ENCODE measurements around the gene RNU6-9.
"Not testable (repeated sequence)": the region's sequence is repeated elsewhere in the genome, so short reads cannot be mapped to it uniquely, and the experiment has no call there.

The RNU6-9 gene

GRCh38 chr19:878751-879561 lies 14.3 kb upstream of the RNU6-9 start:
- DNase-seq (ENCODE audit: low spot score), result not testable (repeated sequence)

GRCh38 chr19:879711-880438 lies 13.4 kb upstream of the RNU6-9 start:
- DNase-seq (ENCODE audit: low spot score), result no peak

GRCh38 chr19:881385-882071 lies 11.8 kb upstream of the RNU6-9 start:
- DNase-seq (ENCODE audit: low spot score), result no peak

- DNase-seq (ENCODE audit: low spot score), result no peak
Observed at GRCh38 chr19:882871-883497, 10.3 kb upstream of the RNU6-9 start.

GRCh38 chr19:883661-884211 lies 9.5 kb upstream of the RNU6-9 start:
- no peak for DNase-seq (ENCODE audit: low spot score)

GRCh38 chr19:884420-885211 lies 8.7 kb upstream of the RNU6-9 start:
- DNase-seq (ENCODE audit: low spot score), result no peak

GRCh38 chr19:885536-886224 lies 7.6 kb upstream of the RNU6-9 start:
- DNase-seq (ENCODE audit: low spot score), result no peak

GRCh38 chr19:887072-887471 lies 6.2 kb upstream of the RNU6-9 start:
- no peak for DNase-seq (ENCODE audit: low spot score)

- DNase-seq (ENCODE audit: low spot score), result no peak
Observed at GRCh38 chr19:887599-887998, 5.7 kb upstream of the RNU6-9 start.

- DNase-seq (ENCODE audit: low spot score), result no peak
Observed at GRCh38 chr19:888581-889385, 4.5 kb upstream of the RNU6-9 start.

- no peak for DNase-seq (ENCODE audit: low spot score)
Observed at GRCh38 chr19:889662-890295, 3.5 kb upstream of the RNU6-9 start.

GRCh38 chr19:890831-891230 lies 2.5 kb upstream of the RNU6-9 start:
- no peak for DNase-seq (ENCODE audit: low spot score)

- not testable (repeated sequence) for DNase-seq (ENCODE audit: low spot score)
Observed at GRCh38 chr19:891421-892200, 1.7 kb upstream of the RNU6-9 start.

GRCh38 chr19:892243-892893 lies 916 bp upstream of the RNU6-9 start:
- no peak for DNase-seq (ENCODE audit: low spot score)

- DNase-seq (ENCODE audit: low spot score), result no peak
Observed at GRCh38 chr19:896434-896833, 3.1 kb downstream of the RNU6-9 start.

- DNase-seq (ENCODE audit: low spot score), result no peak
Observed at GRCh38 chr19:896999-897398, 3.7 kb downstream of the RNU6-9 start.

GRCh38 chr19:897442-898039 lies 4.3 kb downstream of the RNU6-9 start:
- no peak for DNase-seq (ENCODE audit: low spot score)

GRCh38 chr19:898663-899062 lies 5.4 kb downstream of the RNU6-9 start:
- no peak for DNase-seq (ENCODE audit: low spot score)
